ENCODE results near the gene CYP20A1.
"Not testable (repeated sequence)": the region's sequence is repeated elsewhere in the genome, so short reads cannot be mapped to it uniquely, and the experiment has no call there.

CYP20A1 gene

DNA sequence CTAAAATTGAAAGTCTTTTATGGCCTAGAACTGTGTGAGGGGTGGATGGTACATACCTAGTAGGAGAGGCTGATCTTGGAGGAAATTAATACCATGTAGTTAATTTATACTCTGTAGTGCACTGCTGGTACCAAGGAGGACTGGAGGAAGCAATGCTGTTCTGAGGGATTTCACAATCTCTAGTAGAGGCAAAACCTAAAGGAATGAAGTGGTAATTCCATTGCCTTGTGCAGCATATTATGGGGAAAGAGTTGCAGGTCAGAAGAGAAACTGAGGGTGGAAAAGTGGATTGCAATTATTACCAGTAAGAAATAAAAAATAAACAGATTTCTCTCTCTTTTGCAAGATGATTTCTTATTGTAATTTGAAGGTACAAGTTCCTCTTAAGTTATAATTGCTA, 91.6 kb downstream of the CYP20A1 start:
- no peaks in the 10 kb centered on the region for H3K36me3 ChIP-seq (ENCODE audit: control insufficient read depth, insufficient read depth, low read length)
- TF ChIP-seq, protein P1, sequence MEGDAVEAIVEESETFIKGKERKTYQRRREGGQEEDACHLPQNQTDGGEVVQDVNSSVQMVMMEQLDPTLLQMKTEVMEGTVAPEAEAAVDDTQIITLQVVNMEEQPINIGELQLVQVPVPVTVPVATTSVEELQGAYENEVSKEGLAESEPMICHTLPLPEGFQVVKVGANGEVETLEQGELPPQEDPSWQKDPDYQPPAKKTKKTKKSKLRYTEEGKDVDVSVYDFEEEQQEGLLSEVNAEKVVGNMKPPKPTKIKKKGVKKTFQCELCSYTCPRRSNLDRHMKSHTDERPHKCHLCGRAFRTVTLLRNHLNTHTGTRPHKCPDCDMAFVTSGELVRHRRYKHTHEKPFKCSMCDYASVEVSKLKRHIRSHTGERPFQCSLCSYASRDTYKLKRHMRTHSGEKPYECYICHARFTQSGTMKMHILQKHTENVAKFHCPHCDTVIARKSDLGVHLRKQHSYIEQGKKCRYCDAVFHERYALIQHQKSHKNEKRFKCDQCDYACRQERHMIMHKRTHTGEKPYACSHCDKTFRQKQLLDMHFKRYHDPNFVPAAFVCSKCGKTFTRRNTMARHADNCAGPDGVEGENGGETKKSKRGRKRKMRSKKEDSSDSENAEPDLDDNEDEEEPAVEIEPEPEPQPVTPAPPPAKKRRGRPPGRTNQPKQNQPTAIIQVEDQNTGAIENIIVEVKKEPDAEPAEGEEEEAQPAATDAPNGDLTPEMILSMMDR (IDR thresholded peaks at IDR 0.05; ENCODE audit: insufficient read depth, low read length, poor library complexity, severe bottlenecking) = no peak
- DNase-seq (ENCODE audit: extremely low read depth, insufficient read length) = no peak
- H3K4me3 ChIP-seq (replicated peaks; ENCODE audit: low read depth, low read length) = no peak overlapping the region
- no peaks in the 10 kb centered on the region for H3K27me3 ChIP-seq (replicated peaks; ENCODE audit: control insufficient read depth, insufficient read depth, low read length)

DNA sequence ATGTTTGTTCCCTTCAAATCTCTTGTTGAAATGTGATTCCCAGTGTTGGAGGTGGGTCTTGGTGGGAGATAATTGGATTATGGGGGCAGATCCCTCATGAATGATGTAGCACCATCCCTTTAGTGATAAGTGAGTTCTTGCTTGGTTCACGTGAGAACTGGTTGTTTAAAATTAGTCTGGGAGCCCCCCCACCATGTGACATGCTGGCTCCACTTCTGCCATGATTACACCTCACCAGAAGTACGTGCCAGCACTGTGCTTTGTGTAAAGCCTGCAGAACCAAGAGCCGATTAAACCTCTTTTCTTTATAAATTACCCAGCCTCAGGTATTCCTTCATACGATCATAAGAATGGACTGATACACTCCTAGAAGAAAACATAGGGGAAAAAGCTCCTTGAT, 99.5 kb downstream of the CYP20A1 start:
- Histone ChIP-seq H3K27me3 (replicated peaks; ENCODE audit: control insufficient read depth, insufficient read depth, low read length) (no peaks in the 10 kb centered on the region), H3K4me3 (replicated peaks; ENCODE audit: low read depth, low read length) (no peak overlapping the region), H3K36me3 (ENCODE audit: control insufficient read depth, insufficient read depth, low read length) (no peaks in the 10 kb centered on the region; the same call in 1 of the 2 replicates)
- TF ChIP-seq, protein P1 (IDR thresholded peaks at IDR 0.05; ENCODE audit: insufficient read depth, low read length, poor library complexity, severe bottlenecking) = no peak
- DNase-seq (ENCODE audit: extremely low read depth, insufficient read length) = no peak

DNA sequence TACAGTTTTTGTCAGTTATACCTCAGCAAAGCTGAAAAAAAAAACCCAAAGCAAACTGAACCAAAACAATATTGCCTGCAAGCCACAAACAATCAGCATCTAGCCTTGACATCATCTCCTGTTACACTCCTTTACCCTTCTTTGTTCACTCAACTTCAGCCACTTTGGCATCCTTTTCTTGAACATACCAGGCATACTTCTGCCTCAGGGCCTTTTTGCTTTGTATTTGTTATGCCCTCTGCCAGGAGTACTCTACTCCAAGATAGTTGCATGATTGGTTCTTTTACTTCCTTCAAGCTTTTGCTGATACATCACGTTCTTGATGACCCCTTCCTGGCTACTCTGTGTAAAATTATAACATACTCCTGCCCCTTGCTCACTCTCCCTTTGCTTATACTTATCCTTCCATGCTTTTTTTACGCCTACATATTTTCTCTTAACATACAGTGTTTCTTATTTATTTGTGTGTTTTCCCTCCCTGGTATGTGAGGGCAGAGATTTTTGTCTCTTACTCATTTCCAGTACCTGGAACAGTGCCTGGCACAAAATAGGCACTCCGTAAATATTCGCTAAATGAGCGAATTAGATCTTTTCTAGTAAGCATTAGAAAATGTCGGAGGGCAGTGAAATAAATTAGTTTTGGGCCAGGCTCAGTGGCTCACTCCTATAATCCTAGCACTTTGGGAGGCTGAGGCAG, 102.1 kb downstream of the CYP20A1 start:
- no peak for DNase-seq (ENCODE audit: extremely low read depth, insufficient read length)
- no peaks in the 10 kb centered on the region; the same call in 1 of the 2 replicates for H3K36me3 ChIP-seq (ENCODE audit: control insufficient read depth, insufficient read depth, low read length)
- H3K4me3 ChIP-seq (replicated peaks; ENCODE audit: low read depth, low read length) = no peak overlapping the region
- H3K27me3 ChIP-seq (replicated peaks; ENCODE audit: control insufficient read depth, insufficient read depth, low read length) = no peaks in the 10 kb centered on the region
- TF ChIP-seq, protein P1 (IDR thresholded peaks at IDR 0.05; ENCODE audit: insufficient read depth, low read length, poor library complexity, severe bottlenecking) = no peak

DNA sequence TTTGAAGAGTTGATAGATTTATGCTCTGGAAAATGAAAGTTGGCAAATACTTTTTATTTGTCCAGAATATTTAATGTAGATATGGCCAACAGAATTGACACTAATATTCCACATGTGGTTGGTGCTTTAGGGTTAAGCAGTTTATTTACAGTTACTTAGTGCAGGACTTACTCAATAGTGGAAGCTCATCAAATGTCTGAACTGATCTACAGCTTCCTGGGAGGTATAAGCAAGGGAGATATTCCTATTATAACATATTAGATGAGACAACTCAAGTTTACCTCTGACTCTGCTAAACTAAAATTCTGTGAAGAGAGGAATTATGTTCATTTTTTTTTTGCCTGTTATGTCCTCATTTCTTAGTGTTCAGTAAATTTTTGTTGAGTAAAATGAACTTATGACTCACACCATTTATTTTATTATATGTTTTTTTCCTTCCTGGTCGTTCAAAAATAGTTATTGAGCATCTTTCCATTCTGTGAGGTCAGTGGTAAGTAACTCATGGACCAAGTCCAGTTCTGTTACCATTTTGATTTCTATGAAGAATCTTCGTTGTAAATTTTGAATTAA, 103.0 kb downstream of the CYP20A1 start:
- TF ChIP-seq, protein P1 (IDR thresholded peaks at IDR 0.05; ENCODE audit: insufficient read depth, low read length, poor library complexity, severe bottlenecking) = no peak
- Histone ChIP-seq H3K4me3 (replicated peaks; ENCODE audit: low read depth, low read length) (no peak overlapping the region), H3K27me3 (replicated peaks; ENCODE audit: control insufficient read depth, insufficient read depth, low read length) (no peaks in the 10 kb centered on the region), H3K36me3 (ENCODE audit: control insufficient read depth, insufficient read depth, low read length) (no peaks in the 10 kb centered on the region)
- no peak for DNase-seq (ENCODE audit: extremely low read depth, insufficient read length)

DNA sequence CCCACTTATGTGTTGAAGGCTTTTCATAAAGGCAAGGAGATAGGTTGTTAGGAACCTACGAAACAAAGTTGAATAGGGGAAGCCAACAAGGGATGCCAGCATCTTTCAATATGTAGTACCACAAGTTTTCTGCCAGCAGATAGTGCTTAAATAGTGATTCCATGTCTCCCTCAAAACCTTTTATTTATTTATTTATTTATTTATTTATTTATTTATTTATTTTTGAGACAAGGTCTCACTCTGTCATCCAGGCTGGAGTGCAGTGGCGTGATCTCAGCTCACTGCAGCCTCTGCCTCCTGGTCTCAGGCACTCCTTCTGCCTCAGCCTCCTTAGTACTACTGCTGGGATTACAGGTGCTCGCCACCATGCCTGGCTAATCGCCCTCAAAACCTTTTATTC, 103.6 kb downstream of the CYP20A1 start:
- H3K27me3 ChIP-seq (replicated peaks; ENCODE audit: control insufficient read depth, insufficient read depth, low read length); H3K4me3 ChIP-seq (replicated peaks; ENCODE audit: low read depth, low read length); DNase-seq (ENCODE audit: extremely low read depth, insufficient read length); H3K36me3 ChIP-seq (ENCODE audit: control insufficient read depth, insufficient read depth, low read length): not testable (repeated sequence)

DNA sequence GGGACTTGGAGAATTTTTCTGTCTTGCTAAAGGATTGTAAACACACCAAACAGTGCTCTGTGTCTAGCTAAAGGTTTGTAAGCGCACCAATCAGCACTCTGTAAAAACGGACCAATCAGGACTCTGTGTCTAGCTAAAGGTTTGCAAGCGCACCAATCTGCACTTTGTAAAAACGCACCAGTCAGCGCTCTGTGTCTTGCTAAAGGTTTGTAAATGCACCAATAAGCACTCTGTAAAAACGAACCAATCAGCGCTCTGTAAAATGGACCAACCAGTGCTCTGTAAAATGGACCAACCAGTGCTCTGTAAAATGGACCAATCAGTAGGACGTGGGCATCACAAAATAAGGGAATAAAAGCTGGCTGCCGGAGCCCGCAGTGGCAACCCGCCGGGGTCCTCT, 105.8 kb downstream of the CYP20A1 start:
- Histone ChIP-seq H3K36me3 (ENCODE audit: control insufficient read depth, insufficient read depth, low read length) (no peaks in the 10 kb centered on the region), H3K4me3 (replicated peaks; ENCODE audit: low read depth, low read length) (no peak overlapping the region), H3K27me3 (replicated peaks; ENCODE audit: control insufficient read depth, insufficient read depth, low read length) (no peaks in the 10 kb centered on the region)
- DNase-seq (ENCODE audit: extremely low read depth, insufficient read length) = no peak
- TF ChIP-seq, protein P1 (IDR thresholded peaks at IDR 0.05; ENCODE audit: insufficient read depth, low read length, poor library complexity, severe bottlenecking) = no peak

Measured in GM06990 (cell line).